Heart right ventricle (tissue), 16 donors: ENCODE results near the gene MEGF11. TPM values are rescaled to one million over a fixed set of nuclear protein-coding genes. Genes with fewer than 3 reads are reported as not detected.
"Not testable (repeated sequence)": the region's sequence is repeated elsewhere in the genome, so short reads cannot be mapped to it uniquely, and the experiment has no call there.

Experiments
- ATAC-seq, 8 donors: fragments of 200-7000 bp; cut with Tn5 transposase; one replicate each; pipeline ENCODE4 v1.9.1; 2020; ENCODE audit warnings: mild to moderate bottlenecking in 8 of 8, moderate library complexity in 8 of 8, moderate number of reproducible peaks in 1 of 8
- DNase-seq, 2 donors: peaks; one replicate each; pipeline ENCODE4 v3.0.0-alpha.2; 2020
- H3K27ac ChIP-seq, 10 donors: fragments of 200-600 bp; sonication (generic) in 2 of 10; one replicate each; pipeline versions ENCODE4 v1.5.0 to v1.8.0; 2020 to 2022; ENCODE audit warnings: mild to moderate bottlenecking in 3 of 10
- H3K27me3 ChIP-seq, 7 donors: fragments of 200-600 bp; one replicate each; pipeline ENCODE4 v1.8.0; 2021 to 2022; ENCODE audit warnings: mild to moderate bottlenecking in 2 of 7
- H3K36me3 ChIP-seq, 9 donors: fragments of 200-600 bp; sonication (generic) in 1 of 9; one replicate each; pipeline versions ENCODE4 v1.5.0 to v1.8.0; 2020 to 2022; ENCODE audit warnings: mild to moderate bottlenecking in 2 of 9
- H3K4me1 ChIP-seq, 9 donors: fragments of 200-600 bp; sonication (generic) in 1 of 9; one replicate each; pipeline versions ENCODE4 v1.5.0 to v1.8.0; 2020 to 2022; ENCODE audit warnings: mild to moderate bottlenecking in 4 of 9
- H3K4me3 ChIP-seq, 10 donors: fragments of 200-600 bp; sonication (generic) in 2 of 10; one replicate each; pipeline versions ENCODE4 v1.5.0 to v1.8.0; 2020 to 2022; ENCODE audit warnings: mild to moderate bottlenecking in 7 of 10, moderate library complexity in 2 of 10
- H3K9me3 ChIP-seq, 11 donors: fragments of 200-600 bp in 10 of 11; sonication (generic) in 2 of 11; one replicate each; pipeline versions ENCODE4 v1.5.0 to v1.8.0; 2013 to 2022; ENCODE audit warnings: mild to moderate bottlenecking in 2 of 11, control low read depth in 1 of 11, moderate library complexity in 1 of 11
- CTCF ChIP-seq, 9 donors: fragments of 200-600 bp; sonication (generic) in 2 of 9; IDR thresholded peaks; one replicate each; pipeline versions ENCODE4 v1.5.0 to v1.8.0; 2021 to 2022; ENCODE audit warnings: antibody characterized with exemption in 9 of 9, mild to moderate bottlenecking in 5 of 9, moderate library complexity in 1 of 9
- WGBS, 2 donors: extraction: QIAGEN DNeasy Blood & Tissue Kit; methylation state at CpG; one replicate each; pipeline ENCODE4 v1.1.7; 2013; ENCODE audit warnings: inconsistent platforms in 1 of 2; 5-methylcytosine and 5-hydroxymethylcytosine counted together
- intact Hi-C, 10 donors: fragments of 100-400 bp; cut with DNase I; formaldehyde crosslinking; loops; one replicate each; pipeline versions ENCODE4 v1.11.1 to v1.14.2; 2022
- polyA plus RNA-seq, 2 donors: library from polyadenylated mRNA; stranded (reverse); fragments of 200-250 nt; gene quantifications; one replicate each; pipeline ENCODE4 v1.2.3, GENCODE V29; 2013
- total RNA-seq, 10 donors: library from RNA; stranded (reverse); fragmentation: NEBNext Ultra II Directional in 3 of 10; extraction: Animal tissue kit (Norgen Biotek cat#: 25700) in 3 of 10; gene quantifications; one replicate each; pipeline versions ENCODE4 v1.2.1 to v1.2.4, GENCODE V29; 2021 to 2023
- donor health status: Arrhythmogenic right ventricular cardiomyopathy.
- donor health status: ischemic (EF 13 %, LVEDD 7.1; RV severe dilation, severe dysfunction).
- donor health status: healthy with polysubstance abuse.
- donor health status: DM: no; HTN: yes; CAD: no.
- donor health status: DM: no; HTN: no; CAD: no.
- donor health status: ischemic (EF 25% LVEDD 6.9; RV normal size, moderate dysfunction).
- donor health status: ischemic (EF 25% LVEDD 5.7; RV mildly dilated, moderate dysfunction).
- donor health status: healthy.
- donor health status: DM: yes; HTN: yes; CAD: no.
- donor health status: Ischemic cardiomyopathy.
- donor health status: ischemic (EF 35%, LVEDD 5.7; RV mildly dilated, moderate dysfunction).
- donor health status: nonischemic (EF 11% LVEDD 7.7; RV severe dilation, severe dysfunction).
- donor health status: DM: yes; HTN: yes; CAD: no.
- donor health status: PGD.
- donor health status: ischemic (EF 29% LVEDD 5.4; RV normal size, mild dysfunction).
- donor health status: nonischemic (EF 23%, LVEDD 6.1; RV moderate dilation, normal function).

The MEGF11 gene
- total and polyA plus RNA-seq, 12 donors, result 0.03 TPM; not detected in 11

GRCh38 chr15:65873256-65873655 is 380.3 kb downstream of the MEGF11 start:
- peak overlapping the region in 4 of 10 donors; percentile 11 to 98 (median 86) for H3K27ac ChIP-seq
- H3K4me1 ChIP-seq, result peaks cover 2 to 68% (median 43%) of the 10 kb centered on the region in 9 donors
- no peaks in the 10 kb centered on the region for H3K9me3 ChIP-seq
- H3K27me3 ChIP-seq, result no peaks in the 10 kb centered on the region
- peaks cover 0 to 42% (median 20%) of the 10 kb centered on the region in 9 donors for H3K36me3 ChIP-seq
- intact Hi-C loops, result no loop called here
- no peak for ATAC-seq
- DNase-seq, result no peak
- H3K4me3 ChIP-seq, result no peak overlapping the region
- no peak for TF ChIP-seq CTCF (IDR thresholded peaks at IDR 0.05)

- intact Hi-C loops, ATAC-seq, H3K9me3 ChIP-seq, H3K27me3 ChIP-seq, DNase-seq: not testable (repeated sequence)
- Histone ChIP-seq H3K36me3 (peaks cover 0 to 36% (median 13%) of the 10 kb centered on the region in 9 donors), H3K4me1 (peaks cover 2 to 68% (median 43%) of the 10 kb centered on the region in 9 donors), H3K4me3 (peak overlapping the region in 1 of 10 donors; percentile 83), H3K27ac (peak overlapping the region in 5 of 10 donors; percentile 64 to 98 (median 90))
- WGBS, 2 donors, result 80 to 86% methylated on average over 5 of the region's 5 CpGs
Observed at GRCh38 chr15:65872596-65872995, 381.0 kb downstream of the MEGF11 start.

- peaks cover 2 to 63% (median 43%) of the 10 kb centered on the region in 9 donors for H3K4me1 ChIP-seq
- not testable (repeated sequence) for ATAC-seq, H3K27me3 ChIP-seq, H3K9me3 ChIP-seq, DNase-seq
- intact Hi-C loops, result loop anchor here in 2 of 10 donors (2.0 kb wide), 1 partner anchor 31 kb away; no protein-coding TSS in a partner anchor
- peak overlapping the region in 5 of 10 donors; percentile 73 to 100 (median 84) for H3K4me3 ChIP-seq
- peak overlapping the region in 8 of 10 donors; percentile 41 to 98 (median 92) for H3K27ac ChIP-seq
- H3K36me3 ChIP-seq, result peaks cover 0 to 29% (median 7%) of the 10 kb centered on the region in 9 donors
- WGBS, 2 donors, result 83 to 85% methylated on average over 9 of the region's 9 CpGs
Observed at GRCh38 chr15:65871886-65872285, 381.7 kb downstream of the MEGF11 start.

GRCh38 chr15:65870889-65871533 is 382.5 kb downstream of the MEGF11 start:
- DNase-seq (no peak), ATAC-seq (no peak)
- peaks cover 2 to 54% (median 36%) of the 10 kb centered on the region in 9 donors for H3K4me1 ChIP-seq
- no peaks in the 10 kb centered on the region for H3K27me3 ChIP-seq
- 23 to 35% methylated on average over 2 of the region's 2 CpGs for WGBS, 2 donors
- H3K9me3 ChIP-seq, result no peaks in the 10 kb centered on the region
- peak overlapping the region in 9 of 10 donors; percentile 83 to 98 (median 96) for H3K27ac ChIP-seq
- no peak for TF ChIP-seq CTCF (IDR thresholded peaks at IDR 0.05)
- intact Hi-C loops, result loop anchor here in 2 of 10 donors (2.0 kb wide), 1 partner anchor 32 kb away; no protein-coding TSS in a partner anchor
- H3K36me3 ChIP-seq, result peaks cover 0 to 20% (median 5%) of the 10 kb centered on the region in 9 donors
- H3K4me3 ChIP-seq, result peak overlapping the region; percentile 73 to 100 (median 85)

GRCh38 chr15:65869954-65870871 is 383.3 kb downstream of the MEGF11 start:
- ATAC-seq, result peak; percentile 35 to 74 (median 52)
- peak; percentile 29 to 71 for DNase-seq
- H3K27ac ChIP-seq, result peak overlapping the region; percentile 83 to 98 (median 95)
- intact Hi-C loops, result loop anchor here in 5 of 10 donors (2.0 to 10.0 kb wide), 7 partner anchors 33 to 255 kb away; partner anchors contain the start of genes DENND4A (in 4 of the 5) and INTS14 (in 1 of the 5)
- H3K4me3 ChIP-seq, result peak overlapping the region; percentile 73 to 100 (median 85)
- WGBS, 2 donors, result 1% methylated on average over 43 of the region's 43 CpGs
- H3K9me3 ChIP-seq, result no peaks in the 10 kb centered on the region
- H3K27me3 ChIP-seq, result no peaks in the 10 kb centered on the region
- TF ChIP-seq CTCF (IDR thresholded peaks at IDR 0.05), result no peak
- peaks cover 0 to 46% (median 30%) of the 10 kb centered on the region in 9 donors for H3K4me1 ChIP-seq
- peaks cover 0 to 12% (median 5%) of the 10 kb centered on the region in 9 donors for H3K36me3 ChIP-seq
